KG1 (cell line): ENCODE results near the gene FADS3.

ENCODE experiments used
- DNase-seq: peaks from one replicate; lab custom pipeline; 2025; lab: John Stamatoyannopoulos, UW

FADS3 gene

DNA sequence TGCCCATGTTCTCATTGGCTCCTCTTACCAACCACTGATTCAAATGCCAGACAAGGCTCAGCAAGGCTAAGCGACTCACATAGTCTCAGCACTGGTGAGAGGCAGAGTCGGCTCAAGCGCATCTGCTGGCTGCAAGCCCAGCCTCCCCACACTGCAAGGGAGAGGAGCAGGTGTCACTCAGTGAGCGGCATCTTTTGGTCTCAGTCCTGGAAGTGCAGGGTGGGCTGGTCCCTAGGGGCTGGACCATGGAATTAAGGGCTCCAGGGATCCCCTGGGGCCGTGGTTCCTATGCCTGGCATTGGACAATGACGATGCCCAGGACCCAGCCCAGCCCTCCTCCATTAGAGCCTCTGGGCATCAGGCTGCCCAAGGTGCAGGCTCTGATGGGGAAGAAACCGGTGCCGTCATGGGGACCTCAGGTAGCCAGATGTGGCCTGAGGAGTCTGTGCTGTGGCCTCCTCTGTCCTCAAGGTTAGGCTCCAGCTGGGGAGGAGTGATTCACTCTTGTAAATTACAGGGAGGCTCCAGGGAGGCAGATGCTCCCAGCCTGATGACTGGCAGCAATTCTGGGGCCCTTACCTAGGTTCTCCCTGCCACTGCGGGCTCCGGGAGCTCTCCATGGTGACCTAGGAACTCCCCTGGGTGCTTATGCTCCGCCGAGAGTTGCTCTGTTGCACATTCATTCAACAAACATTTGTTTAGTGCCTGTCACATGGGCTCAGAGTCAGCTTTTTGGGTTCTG lies 35.2 kb downstream of the FADS3 start:
- DNase-seq: no peak

- DNase-seq: no peak
These were observed 36.2 kb downstream of the FADS3 start for GRCh38 chr11:61854966-61855714.

- DNase-seq: no peak
These were observed 37.0 kb downstream of the FADS3 start for GRCh38 chr11:61854206-61854895.

DNA sequence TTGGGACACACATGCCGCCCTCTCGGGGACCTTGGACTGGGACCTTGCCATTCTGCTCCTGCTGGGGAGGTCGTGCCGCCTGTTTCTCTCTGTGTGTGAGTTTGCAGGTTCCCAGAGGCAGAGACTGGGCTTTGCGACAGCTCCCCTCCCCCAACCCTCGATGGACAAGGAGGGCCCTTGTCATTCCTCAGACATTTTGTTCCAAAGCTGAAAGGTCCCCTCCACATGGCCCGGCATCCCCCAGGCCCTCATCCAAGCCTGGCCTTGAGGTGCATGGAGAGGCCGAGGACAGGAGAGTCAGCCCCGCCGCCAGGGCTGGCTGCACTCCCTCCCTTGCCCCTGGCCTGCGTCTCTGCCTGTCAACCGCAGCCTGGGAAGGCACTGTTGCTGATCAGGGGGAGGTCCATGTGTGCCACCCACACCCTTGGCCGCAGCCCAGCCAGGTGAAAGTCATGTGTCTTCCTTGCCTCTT lies 37.6 kb downstream of the FADS3 start:
- no peak for DNase-seq

- no peak for DNase-seq
These were observed 39.4 kb downstream of the FADS3 start for GRCh38 chr11:61851900-61852295.

DNA sequence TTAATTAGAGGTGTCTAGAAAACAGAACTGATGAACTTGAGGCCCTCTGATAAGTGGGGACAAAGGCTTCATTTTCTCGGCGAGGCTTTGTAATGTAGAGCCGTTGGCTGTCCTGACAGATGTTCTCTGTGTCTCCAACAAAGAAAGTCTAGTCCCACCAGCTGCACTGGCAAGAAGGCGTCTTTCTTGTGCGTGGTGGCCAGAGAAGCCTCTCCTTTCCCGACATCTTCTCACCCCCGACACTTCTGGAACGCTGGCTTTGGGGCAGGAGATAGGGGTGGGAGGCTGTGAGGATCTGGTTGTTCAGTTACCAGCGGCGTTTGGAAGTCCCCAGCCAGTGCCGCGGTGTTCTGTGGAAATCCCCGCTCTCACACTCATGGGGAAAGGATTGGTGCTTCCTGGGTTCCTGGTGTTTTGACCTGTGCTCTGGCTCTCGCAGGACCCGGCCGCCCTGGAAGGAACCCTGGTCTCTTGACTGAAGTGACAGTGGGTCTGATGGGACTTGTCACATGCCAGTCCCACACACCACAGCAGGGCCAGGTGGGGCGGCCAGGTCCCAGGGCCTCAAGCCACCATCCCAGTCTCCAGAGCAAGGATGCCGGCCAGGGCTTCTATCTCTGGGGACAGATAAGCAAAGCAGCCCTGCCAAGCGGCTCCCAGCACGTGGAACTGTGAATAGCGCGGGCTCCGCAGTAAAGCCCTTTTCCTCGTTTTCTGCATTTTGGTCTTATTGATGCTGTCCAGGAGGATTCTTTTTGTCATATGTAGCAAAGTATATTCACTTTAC lies 40.0 kb downstream of the FADS3 start:
- no peak for DNase-seq

GRCh38 chr11:61850687-61851086 lies 40.7 kb downstream of the FADS3 start:
- no peak for DNase-seq

DNA sequence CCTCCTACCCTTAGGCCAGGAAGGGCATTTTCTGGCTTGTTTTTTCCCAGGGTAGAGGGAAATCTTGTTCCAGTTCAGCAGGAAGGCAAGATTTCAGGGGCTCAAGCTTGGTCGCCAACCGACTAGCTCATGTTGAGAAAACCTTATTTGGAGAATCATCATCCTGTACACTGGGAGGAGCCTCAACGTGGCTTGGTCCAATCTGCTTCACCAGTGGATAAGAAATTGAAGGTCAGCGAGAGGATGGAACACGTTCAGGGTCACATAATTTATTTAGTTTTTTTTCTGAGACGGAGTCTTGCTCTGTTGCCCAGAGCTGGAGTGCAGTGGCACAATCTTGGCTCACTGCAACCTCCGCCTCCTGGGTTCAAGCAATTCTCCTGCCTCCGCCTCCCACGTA lies 42.7 kb downstream of the FADS3 start:
- DNase-seq: no peak

- no peak for DNase-seq
These were observed 43.3 kb downstream of the FADS3 start for GRCh38 chr11:61847914-61848581.

DNA sequence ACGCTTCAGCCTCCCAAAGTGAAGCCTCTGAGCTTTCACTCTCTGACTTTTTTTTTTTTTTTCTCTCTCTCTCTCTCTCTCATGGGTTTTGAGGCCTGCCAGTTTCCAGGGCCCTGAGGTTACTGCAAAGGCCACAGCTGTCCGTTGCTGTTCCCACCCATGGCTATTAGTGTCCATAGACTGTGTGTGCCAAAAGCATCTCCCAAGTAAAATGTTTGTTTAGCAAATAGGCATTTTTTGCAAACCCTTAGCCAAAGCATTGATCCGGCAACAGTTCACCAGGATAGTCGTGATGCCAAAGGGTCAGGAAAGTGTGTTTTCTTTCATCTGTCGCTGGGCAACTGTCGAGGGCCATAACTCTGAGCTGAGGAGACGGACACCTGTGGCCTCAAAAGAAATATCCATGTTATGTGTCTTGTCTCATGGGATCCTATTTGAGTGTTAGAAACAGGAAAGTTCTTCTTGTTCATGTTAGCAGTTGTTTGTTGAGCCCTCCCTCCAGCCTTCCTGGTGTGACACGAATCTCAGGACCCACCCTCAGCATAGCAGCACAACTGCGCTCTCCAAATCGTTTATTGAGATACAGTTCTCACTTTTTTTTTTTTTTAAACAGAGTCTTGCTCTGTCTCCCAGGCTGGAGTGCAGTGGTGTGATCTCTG lies 44.9 kb downstream of the FADS3 start:
- no peak for DNase-seq

DNA sequence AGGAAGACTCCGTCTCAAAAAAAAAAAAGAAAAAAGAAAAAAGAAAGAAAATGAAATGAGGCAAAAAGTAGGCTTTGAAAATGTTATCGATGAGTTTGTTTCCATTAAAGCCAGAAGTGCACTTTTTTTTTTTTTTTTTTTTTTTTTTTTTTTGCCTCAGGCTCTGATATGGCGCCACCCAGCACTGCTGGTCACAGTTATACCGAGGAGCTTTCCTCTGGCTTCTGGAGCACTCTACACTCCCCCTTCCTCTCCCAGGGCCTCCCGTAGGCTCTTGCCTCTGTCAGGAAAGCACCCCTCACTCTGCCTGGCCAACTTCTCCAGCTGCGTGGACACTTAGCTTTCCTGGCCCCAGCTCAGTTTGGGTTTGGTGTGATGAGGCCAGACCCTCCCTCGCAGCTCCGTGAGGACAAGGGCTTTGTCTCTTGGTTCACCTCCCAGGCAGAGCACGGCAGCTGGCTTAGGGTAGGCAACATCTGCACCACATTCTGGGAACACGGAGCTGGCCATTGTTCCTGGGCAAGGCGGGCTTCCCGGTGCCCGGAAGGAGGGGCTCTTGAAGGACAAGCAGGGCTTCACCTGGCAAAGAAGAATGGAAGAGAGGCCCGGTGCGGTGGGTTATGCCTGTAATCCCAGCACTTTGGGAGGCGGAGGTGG lies 46.3 kb downstream of the FADS3 start:
- DNase-seq: no peak

DNA sequence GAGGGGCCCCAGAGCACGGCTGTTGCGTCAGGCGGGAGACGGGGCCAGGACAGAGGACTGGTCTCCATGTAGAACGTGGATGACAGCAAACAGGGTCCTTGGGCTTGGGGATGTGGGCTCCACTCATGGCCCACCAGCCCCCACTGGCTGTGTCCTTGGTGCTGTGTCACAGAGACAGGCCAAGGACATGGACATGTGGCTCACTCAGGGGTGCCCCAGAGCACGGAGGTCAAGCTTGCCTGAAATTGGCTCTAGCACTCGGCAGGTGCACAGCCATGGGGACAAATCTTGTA lies 48.9 kb downstream of the FADS3 start:
- no peak for DNase-seq

GRCh38 chr11:61841636-61842527 lies 49.5 kb downstream of the FADS3 start:
- no peak for DNase-seq

DNA sequence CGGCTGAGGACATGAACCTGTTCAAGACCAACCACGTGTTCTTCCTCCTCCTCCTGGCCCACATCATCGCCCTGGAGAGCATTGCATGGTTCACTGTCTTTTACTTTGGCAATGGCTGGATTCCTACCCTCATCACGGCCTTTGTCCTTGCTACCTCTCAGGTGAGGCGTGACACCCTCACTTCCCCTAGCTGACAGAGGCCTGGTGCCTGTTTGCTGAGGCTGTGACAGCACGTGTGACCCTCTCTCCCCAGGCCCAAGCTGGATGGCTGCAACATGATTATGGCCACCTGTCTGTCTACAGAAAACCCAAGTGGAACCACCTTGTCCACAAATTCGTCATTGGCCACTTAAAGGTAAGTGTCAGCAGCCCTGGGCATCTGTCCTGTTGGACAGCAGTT lies 51.0 kb downstream of the FADS3 start:
- no peak for DNase-seq

DNA sequence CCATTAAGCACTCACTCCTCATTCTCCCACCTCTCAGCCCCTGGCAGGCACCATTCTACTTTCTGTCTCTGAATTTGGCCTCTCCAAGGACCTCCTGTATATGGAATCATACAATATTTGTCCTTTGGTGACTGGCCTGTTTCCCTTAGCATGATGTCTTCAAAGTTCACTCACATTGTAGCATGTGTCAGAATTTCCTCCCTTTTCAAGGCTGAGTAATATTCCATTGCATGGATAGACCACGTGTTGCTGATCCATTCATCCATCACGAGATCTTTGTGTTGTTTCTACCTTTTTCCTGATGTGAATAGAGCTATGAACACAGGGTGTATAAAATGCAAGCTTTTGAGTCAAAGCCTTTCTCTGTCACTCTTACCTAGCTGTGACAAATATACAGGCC lies 51.6 kb downstream of the FADS3 start:
- DNase-seq: no peak

DNA sequence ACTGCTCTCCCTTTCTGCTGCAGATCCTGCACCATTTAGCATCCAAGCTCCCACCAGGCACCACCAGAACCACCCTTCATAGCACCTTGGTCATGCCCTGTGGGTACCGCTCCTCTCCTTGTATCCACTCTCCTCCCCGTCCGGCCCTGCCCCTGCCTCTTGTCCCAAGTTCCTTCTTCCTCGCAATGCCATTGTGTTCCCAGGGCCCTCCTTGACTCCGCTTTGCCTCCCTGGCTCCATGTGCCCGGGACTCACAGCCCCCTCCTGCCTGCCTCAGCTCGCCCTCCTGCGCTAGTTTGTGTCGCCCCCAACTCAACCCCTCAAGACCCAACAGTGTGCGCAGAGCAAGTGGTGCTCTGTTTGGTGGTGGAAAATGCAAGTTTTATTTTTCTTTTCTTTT lies 52.4 kb downstream of the FADS3 start:
- DNase-seq: no peak

GRCh38 chr11:61838501-61838900 lies 52.8 kb downstream of the FADS3 start:
- no peak for DNase-seq

DNA sequence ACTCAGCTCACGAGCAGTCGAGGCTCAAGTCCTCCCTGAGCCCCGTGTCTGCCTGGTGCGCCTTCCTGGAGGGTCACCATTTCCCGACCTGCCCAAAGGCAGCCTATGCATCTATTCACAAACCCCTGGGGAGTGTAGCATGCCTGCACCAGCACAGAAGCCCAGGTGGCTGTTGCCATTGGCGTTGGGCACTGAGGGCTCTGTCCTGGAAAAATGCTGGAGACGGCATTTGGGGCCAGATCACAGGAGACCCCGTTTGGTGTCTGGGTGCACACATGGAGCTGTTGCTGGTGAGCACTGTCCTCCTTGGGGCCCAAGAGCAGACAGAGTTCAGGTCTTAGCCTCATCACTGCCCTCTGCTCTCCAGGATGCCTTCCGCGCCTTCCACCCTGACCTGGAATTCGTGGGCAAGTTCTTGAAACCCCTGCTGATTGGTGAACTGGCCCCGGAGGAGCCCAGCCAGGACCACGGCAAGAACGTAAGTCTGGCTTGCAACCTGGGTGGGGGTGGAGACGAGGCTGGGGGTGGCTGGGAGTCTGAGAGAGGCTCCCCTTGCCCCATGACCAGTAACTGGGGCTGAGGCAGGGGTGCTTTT lies 53.8 kb downstream of the FADS3 start:
- DNase-seq: no peak

GRCh38 chr11:61836193-61836592 lies 55.2 kb downstream of the FADS3 start:
- DNase-seq: no peak
